Measurements from ENCODE around the gene MORC1.

DNA sequence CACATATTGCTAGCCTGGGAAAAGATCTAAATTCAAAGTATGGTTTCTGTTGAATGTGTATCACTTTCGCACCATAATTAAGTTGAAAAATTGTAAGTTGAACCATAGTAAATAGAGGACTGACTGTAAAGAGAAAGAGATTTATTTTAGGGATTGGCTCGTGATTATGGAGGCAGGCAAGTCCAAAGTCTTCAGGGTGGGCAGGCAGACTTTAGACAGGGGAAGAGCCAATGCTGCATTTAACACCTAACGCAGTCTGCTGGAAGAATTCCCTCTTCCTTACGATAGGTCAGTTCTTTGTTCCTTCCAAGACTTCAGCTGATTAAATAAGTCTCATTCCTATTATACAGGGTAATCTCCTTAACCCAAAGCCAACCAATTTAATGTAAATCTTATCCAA lies 34.4 kb upstream of the MORC1 start:
- TF ChIP-seq, protein P1, sequence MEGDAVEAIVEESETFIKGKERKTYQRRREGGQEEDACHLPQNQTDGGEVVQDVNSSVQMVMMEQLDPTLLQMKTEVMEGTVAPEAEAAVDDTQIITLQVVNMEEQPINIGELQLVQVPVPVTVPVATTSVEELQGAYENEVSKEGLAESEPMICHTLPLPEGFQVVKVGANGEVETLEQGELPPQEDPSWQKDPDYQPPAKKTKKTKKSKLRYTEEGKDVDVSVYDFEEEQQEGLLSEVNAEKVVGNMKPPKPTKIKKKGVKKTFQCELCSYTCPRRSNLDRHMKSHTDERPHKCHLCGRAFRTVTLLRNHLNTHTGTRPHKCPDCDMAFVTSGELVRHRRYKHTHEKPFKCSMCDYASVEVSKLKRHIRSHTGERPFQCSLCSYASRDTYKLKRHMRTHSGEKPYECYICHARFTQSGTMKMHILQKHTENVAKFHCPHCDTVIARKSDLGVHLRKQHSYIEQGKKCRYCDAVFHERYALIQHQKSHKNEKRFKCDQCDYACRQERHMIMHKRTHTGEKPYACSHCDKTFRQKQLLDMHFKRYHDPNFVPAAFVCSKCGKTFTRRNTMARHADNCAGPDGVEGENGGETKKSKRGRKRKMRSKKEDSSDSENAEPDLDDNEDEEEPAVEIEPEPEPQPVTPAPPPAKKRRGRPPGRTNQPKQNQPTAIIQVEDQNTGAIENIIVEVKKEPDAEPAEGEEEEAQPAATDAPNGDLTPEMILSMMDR (IDR thresholded peaks at IDR 0.05; ENCODE audit: borderline replicate concordance, extremely low read depth, low read length, poor library complexity, severe bottlenecking) = no peak
- TF ChIP-seq EZH2 (IDR thresholded peaks at IDR 0.05; ENCODE audit: borderline replicate concordance, low read depth, low read length, severe bottlenecking) = no peak

All from DND-41 (cell line).